ENCODE measurements around the gene VSIG8.
A peak's percentile ranks its signal among the peaks of the same experiment; 100 is the strongest.
"Not testable (repeated sequence)": the region's sequence is repeated elsewhere in the genome, so short reads cannot be mapped to it uniquely, and the experiment has no call there.

VSIG8 gene, protein sequence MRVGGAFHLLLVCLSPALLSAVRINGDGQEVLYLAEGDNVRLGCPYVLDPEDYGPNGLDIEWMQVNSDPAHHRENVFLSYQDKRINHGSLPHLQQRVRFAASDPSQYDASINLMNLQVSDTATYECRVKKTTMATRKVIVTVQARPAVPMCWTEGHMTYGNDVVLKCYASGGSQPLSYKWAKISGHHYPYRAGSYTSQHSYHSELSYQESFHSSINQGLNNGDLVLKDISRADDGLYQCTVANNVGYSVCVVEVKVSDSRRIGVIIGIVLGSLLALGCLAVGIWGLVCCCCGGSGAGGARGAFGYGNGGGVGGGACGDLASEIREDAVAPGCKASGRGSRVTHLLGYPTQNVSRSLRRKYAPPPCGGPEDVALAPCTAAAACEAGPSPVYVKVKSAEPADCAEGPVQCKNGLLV

DNA sequence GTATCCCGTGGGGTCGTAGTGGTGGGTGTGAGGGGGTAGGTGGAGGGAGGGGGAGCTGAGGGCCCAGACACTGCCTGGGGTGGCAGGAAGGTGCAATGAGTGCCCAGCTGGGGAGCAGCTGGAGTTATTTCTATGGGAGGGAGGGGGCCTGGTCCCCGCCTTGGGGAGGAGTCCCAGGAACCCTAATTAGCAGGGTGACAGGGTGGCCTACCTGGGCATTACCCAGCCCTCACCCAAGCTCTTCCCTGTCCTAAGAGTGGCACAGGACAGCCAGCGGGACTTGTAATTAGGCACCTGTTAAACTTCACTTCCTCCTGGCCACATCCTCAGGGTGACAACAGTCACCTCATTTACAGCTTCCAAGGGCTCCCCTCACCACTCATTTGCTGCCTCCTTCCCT is at the start of gene VSIG8:
Gene VSIG8, minus strand, starts transcription at position 101 of the 400 bp plus-strand sequence. CDS start 136 bp downstream, outside the sequence.
- DNase-seq, result no peak

DNA sequence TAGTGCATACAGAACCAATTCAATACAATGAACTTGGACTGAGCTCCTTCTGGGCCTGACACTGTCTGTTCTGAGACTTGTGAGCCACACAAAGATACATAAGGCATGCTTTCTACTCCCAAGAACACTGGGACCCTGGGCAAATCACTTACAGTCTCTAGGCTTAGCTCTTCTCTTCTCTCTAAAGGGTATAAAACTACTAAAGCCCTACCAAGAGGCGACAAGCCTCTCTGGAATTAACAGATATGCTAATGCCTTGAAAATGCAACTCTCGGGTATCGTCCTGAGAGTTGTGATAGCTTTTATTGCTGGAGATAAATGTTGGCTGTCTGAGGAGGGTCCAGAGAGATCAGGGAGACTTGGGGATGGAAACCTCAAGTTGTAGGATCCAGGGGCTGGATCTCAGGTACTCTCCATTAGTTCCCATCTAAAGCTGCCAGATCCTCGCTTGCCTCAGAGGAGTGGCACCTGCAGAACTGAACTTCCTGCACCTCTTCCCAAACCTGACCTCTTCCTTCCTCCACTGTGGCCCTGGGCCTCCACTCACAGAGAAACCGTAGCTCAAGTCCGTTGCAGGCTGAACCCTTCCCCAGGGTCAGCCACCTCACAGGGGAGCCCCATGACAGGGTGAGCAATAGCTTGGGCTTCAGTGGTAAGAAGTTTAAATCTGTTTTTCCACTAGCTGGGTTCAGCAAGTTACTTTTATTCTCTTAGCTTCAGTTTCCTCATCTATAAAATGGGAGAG is 49.0 kb upstream of the VSIG8 start:
- DNase-seq, result no peak

DNA sequence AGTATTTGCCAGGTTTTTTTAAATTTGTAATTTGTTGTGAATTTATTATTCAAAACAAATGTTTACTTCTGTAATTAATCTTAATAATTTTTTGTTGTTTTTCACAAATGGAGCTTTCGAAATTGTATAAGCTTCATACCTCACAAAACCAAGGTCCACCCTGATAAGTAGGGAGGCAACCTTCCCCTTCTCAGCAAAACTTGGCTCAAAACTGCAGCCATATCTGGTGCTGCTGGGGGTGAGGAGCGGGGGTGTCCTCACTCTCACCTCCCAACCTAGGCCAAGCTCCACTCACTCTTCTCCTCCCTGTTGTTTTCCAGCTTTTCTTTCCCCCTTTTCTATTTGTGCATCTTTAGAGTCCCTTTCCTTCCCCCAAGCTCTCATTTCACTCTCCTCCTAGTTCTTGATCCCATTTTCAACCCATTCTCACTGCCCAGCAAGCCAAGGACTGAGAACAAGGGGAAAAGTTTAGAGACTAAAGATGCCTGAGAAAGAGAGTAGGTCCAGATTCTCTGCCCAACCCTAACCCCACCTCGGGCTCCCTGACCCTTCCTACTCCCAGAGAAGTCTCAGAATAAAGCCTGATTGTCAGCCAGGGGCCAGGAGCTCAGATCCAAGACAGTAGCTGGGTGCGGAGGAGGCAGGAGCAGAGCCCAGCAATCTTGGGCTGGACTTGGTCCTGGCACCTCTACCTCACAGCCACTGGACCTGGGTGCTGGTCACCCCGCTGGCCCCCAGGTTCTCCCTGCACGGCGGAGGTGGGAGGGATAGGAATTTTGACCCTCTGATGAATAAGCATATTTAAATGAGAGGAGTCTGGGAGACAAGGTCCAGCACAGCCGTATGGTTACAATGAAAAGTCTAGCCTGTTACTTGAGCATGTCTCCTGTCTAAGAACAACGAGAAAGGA is 45.8 kb upstream of the VSIG8 start:
- no peak for DNase-seq

DNA sequence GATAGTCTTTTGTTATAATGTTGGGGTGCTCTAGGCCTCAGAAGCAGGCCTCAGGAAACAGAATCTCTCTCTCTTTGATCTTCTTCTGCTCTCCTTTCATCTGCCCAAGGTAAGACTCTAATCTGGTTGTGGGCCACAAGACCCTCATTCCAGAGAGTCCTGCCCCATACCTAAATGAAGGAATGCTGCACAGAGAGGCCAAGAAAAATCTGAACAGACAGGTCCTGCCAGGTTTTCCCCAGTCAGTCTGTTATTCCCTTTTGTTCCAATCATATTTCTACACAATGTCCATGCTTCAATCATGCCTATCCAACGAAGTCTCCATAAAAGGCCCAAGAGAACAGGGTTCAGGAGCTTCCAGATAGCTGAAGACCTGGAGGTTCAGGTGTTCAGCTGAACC is 44.5 kb upstream of the VSIG8 start:
- no peak for DNase-seq

DNA sequence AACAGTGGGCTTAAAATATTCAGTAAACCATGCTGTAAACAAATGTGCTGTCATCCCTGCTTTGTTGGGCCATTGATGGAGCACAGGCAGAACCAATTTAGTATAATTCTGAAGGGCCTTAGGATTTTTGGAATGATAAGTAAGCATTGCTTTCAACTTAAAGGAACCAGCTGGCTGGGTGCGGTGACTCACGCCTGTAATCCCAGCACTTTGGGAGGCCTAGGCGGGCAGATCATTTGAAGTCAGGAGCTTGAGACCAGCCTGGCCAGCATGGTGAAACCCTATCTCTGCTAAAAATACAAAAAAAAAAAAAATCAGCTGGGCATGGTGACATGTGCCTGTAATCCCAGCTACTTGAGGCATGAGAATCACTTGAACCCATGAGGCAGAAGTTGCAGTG is 41.6 kb upstream of the VSIG8 start:
- DNase-seq, result not testable (repeated sequence)

DNA sequence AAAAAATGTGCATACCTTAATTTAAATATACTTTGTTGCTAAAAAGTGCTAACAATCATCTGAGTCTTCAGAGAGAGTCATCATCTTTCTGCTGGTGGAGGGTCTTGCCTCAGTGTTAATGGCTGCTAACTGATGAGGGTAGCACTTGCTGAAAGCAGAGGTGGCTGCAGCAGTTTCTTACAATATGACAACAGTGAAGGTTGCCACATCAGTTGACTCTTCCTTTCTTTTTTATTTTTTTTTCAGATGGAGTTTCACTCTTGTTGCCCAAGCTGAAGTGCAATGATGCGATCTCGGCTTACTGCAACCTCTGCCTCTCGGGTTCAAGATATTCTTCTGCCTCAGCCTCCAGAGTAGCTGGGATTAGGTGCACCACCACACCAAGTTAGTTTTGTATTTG is 40.1 kb upstream of the VSIG8 start:
- peak; percentile 34 to 44 for DNase-seq

DNA sequence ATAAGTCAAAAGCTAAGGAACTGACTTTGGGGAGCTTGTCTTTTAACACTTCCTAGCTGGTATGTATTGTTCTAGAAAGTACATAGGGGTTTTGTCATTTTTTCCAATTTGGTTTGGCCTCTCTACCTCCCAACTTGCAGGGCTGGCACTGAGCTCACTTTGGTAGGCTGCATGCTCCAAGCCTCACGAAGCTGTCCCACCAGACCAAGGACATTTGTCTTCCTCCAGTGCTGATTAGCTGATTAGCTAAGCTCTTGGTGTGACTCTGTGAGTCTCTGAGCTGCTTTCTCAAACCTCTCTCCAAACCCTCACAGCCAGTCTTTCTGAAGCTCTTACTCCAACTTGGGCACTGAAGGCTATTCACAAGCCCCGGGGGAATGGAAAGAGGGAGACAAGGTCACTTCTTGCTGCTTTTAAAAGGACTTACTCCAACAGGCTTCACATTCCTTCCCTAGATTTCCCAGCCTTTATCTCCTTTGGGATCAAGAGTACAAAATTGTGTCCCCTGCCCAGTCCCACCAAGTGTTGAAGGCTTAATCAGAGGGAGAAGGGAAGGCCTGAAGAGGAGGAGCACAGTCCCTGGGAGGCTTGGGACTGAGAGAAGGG is 38.4 kb upstream of the VSIG8 start:
- no peak for DNase-seq

DNA sequence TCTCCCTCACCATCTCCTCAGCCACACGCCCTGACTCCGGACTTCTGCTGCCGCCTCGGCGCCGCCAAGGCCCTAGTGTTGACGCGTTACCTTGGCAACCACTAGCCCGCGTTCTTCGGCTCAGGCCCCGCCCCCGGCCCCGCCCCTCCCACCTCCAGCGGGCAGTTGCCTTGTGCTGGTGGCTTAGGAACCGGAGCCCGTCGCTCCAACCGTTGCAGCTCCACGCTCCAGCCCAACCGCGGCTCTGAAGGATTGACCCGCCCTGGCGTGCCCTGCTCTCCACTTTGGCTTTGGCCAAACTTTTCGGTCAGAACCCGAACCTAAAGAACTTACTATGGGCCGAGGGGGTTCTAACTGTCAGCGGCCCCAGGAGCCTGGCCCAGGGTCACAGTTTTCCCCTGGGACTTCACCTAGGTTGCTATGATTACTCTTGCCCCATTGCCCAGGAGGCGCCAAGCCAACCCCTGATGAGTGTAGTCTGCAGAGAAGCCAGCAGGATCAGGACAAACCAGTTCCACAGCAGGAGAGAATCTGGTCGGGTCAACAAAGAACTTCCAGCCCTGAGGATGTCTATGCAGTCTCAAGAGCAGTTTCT is 37.7 kb upstream of the VSIG8 start, which contains the start of gene CFAP45:
Gene CFAP45, minus strand, starts transcription at position 80 of the 595 bp plus-strand sequence. Its CDS starts 67 bp downstream, at position 13.
- peak; percentile 72 to 79 for DNase-seq

DNA sequence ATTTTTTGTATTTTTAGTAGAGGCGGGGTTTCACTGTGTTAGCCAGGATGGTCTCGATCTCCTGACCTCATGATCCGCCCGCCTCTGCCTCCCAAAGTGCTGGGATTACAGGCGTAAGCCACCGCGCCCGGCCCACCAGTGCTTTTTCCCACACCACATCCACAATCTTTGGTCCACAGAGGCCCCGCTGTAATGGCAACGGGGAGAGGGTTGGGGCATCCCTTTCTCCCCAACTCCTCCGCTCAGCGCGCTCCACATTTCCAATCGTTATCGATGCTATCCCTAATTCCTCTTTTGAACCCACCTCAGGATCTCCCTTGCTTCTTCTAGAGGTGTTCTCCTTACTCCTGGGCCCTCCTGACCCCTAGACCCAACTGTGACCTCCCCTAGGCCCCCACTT is 37.2 kb upstream of the VSIG8 start:
- DNase-seq, result not testable (repeated sequence)

DNA sequence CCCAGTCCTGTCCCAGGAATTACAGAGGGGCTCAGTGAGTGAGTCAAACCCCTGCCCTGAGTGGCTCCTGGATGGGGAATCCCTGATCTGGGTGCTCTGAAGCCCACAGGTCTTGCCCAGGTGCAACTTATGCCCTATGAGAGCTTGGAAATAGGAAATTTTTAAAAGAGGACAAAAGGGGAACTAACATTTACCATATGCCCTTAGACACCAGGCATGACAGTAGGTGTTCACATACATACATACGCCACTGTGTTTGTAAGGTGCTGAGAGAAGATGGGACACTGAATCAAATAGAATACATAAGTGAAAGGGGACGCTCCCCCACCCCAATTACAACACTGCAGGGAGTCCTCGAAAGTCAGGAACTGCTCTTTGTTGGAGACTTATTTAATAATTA is 36.1 kb upstream of the VSIG8 start:
- DNase-seq, result no peak

DNA sequence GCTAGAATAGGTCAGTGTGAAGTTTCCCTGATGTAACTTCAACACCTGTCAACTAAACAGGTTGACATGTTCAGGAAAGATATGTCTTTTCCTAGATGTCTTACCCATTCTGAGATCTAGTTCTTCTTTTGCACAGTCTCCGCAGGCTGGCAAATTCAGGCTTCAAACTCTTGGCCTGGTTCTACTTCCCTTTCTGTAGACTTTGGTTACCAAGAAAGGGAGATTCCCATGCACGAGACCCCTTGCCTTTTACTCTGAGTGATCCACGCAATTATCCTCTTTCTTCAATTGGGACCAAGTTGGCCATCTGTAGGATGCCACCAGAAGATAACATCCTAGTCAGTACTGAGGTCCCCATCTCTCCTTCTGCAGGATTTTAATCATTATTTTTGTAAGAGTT is 35.5 kb upstream of the VSIG8 start:
- peak; percentile 71 to 80 for DNase-seq

DNA sequence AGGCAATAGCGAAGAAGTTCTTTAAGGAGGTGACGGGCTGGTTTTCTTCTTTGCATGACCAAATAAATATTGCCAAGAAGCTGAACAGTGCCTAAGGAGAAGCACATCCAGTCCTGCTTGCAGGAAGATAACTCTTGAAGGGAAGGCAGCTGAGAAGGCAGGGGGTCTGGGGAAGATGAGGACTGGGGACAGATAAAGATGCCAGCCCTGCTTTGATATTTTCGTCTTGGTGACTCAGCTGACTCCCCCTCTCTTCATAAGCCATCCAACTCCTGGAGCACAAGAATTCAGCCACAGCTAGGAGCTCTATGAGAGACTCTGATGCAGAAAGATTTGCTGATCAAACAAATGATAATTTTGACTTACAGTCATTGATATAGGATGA is 34.1 kb upstream of the VSIG8 start:
- no peak for DNase-seq

DNA sequence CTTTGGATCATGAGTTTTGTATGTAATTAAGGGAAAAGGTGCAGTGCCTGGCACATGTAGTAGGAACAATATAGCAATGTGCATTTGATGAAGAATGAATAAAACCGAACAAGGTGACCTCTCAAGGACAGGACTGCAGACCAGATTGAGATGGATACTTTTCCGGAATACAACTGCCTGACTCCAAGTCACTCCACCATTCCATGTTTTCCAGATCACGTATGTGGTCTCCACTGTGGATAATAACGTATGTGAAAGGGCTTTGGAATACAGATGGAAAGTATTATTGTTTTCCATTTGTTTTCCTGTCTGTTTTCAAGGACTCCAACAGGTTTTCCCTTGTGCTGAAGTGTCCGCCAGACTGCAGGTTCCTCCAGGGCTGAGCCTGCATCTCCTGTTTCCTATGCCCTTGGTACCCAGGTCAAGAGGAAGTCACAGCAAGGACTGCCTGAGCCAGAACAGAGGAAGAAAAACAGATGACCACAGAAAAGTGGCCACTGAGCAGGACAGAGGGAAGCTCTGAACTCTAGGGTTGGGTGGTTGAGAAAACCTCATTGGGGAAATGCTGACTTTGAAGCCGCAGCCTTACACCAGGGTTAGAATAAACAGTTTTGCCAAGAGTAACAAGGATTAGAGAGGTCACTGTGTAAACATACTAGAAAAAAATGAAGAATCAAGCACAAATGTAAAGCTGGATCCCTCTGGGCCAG is 33.5 kb upstream of the VSIG8 start:
- peak in 1 of 2 donors; percentile 49 for DNase-seq

DNA sequence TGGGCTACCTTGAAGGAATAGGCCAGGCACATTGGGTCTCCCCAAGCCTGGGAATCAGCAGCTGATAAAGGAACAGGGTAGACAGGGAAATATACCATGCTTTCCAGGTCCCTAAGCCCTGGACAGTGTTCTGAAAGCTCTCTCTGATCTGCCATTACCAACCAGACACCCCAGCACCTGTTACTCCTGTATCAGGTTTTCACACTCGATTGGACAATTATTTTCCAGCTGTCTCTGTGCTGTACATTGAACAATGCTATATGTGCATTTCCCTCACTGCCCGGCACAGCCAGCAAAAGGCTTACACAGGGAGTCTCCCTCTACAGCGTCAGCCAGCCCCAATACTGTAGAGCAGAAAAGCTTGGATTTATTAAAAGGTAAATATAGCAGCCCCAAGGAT is 32.8 kb upstream of the VSIG8 start:
- DNase-seq, result no peak

DNA sequence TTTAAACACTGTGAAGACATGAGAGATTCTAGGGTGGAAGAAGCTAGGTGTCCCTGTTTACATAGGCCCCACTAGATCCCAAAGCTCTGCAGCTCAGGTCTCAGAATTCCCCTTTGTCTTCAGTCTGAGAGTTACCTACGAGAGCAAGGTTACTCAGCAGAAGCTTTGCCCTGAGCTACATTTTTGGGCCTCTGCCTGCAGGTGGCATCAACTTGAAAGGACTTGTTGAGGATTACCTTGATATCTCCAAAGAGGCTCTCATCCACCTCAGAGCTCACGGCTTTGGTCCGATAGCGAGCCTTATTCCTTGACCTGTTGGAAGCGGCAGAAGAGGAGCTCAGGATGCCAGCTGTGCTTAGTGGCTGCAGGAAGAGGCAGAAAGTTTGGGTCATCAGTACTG is 30.5 kb upstream of the VSIG8 start:
- DNase-seq, result no peak

DNA sequence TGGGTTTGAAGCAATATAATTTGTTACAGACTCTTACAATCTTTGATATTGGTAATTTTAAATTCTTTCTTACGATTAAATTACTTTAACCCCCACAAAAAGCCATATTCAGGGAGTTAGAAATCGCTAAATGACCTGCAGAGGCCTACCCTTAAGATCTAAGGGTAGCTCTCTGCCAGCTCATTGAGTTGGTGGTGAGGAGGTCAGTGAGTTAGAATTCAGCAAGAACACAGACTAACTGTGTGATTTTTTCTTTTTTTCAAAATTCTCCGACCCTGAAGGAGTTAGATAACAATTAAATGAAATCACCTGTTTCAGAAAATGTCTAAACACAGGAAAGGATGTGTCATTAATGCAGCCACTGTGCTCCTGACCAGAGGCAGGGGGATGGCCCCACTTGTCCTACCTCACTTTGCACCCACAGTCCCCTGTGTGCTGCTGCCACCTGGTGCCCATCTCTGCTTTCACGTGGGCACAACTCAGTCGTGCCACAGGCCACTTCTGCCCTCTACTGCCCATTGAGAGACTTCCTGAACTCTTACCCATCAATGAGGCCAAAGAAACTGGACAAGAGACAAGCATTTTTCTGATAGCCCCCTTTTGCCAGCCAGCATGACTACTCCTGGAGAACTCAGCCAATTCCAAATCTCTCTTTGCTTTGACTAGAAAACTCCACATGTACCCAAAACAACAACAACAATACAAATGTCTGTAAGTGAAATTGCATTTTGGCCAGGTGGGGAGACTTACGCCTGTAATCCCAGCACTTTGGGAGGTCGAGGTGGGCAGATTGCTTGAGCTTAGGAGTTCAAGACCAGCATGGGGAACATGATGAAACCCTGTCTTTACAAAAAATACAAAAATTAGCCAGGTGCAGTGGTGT is 29.1 kb upstream of the VSIG8 start:
- peak; percentile 76 to 95 for DNase-seq

DNA sequence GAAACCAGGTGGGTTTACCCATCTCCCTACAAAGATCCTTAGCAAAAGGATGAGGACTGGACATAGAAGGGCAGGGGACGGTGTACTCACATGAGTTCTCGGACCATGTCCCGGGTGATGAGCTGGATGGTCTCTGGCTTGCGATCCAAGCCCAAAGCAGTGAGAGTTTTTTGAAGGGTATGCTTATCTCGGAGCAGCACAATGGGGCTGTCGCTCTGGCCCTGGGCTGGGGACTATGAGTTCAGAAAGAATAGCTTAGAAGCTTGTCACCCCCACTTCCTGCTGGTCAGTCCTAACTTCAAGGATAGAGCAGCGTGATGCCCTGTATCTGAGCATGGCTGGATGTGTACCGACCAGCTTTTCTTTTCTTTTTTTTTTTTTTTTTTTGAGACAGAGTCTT is 27.9 kb upstream of the VSIG8 start:
- no peak for DNase-seq

DNA sequence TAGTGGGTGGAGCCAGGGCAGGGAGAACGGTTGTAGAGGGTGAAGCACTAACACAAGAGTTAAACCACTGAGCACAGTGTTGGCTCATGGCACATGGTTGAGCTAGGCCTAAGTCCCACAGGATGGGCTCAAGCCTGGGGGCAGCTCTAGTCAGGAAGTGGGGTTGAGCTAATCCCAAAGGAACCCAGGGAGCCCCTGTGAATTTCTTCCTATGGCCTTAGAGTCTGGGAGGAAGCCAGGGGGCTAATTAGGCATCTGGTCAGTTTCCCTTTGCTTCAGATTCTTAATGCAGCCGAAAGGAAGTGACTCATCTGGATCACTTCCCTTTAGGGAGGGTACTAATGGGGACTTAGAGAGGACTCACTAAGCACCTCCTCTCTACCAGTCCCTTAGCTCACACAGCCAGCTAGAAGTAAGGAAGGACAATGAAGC is 27.4 kb upstream of the VSIG8 start:
- peak; percentile 83 to 84 for DNase-seq

DNA sequence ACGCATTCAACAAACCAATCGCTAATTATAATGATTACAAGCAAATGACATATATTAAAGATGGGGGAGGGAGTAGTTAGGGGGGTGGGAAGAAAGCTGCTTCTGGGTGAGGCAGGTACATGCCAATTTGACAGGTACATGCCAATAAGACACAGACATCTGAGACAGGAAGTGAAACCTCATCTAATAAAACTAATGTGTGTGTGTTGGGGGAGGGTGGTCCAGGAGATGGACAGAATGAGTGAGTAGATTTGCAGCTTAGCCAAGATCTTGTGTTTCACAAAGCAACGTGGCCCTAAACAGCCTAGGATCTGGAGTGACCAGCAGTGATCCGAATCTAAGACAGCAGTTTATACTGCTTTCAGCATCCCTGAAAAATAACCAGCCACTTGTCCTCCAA is 26.7 kb upstream of the VSIG8 start:
- no peak for DNase-seq

DNA sequence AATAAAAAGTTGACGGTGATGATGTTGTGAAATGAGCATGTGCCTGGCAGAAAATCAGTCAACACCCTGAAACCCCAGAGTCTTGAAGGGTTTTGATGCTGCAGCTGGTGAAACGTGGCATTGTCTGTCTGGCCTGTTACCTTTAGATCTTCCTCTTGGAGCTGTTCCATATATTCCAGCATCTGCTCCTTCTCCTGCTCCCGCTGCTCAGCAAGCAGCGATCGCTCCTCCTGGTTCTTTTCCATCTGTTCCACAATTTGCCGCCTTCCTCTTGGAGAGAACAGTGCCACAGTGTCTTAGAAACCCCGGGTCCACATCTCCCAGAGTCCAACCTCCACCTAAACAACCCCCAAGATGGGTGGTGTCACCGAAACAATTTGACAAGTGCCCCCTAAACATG is 21.8 kb upstream of the VSIG8 start:
- no peak for DNase-seq
